HepG2 (cell line): Measurements from ENCODE around the gene NDOR1. TPM values are rescaled to one million over a fixed set of nuclear protein-coding genes. Genes with fewer than 3 reads are reported as not detected.

Experiments used
- ATF6 ChIP-seq: sonication (generic); formaldehyde crosslinking; conservative IDR thresholded peaks from 2 replicates; pipeline ENCODE4 v1.4.0; 2020; ENCODE audit warnings: missing genetic modification reagents
- CERS6 ChIP-seq: sonication (generic); formaldehyde crosslinking; IDR thresholded peaks from 2 replicates; pipeline ENCODE4 v1.5.0; 2020; ENCODE audit warnings: missing genetic modification reagents
- KLF15 ChIP-seq: sonication (generic); formaldehyde crosslinking; IDR thresholded peaks from 2 replicates; pipeline ENCODE4 v1.8.1; 2023; ENCODE audit warnings: borderline replicate concordance, mild to moderate bottlenecking, inconsistent platforms, missing genetic modification reagents, mixed read lengths
- MED13 ChIP-seq: sonication (generic); formaldehyde crosslinking; IDR thresholded peaks from 2 replicates; pipeline ENCODE4 v1.5.0; 2020; ENCODE audit warnings: missing genetic modification reagents
- PBX2 ChIP-seq: IDR thresholded peaks from 2 replicates; pipeline ENCODE4 v1.6.1; 2016; ENCODE audit warnings: control low read depth
- POLR2G ChIP-seq: fragments of 200-400 bp; formaldehyde crosslinking; IDR thresholded peaks from 2 replicates; pipeline ENCODE4 v1.6.1; 2018; ENCODE audit warnings: mild to moderate bottlenecking, low read depth, low read length, moderate library complexity
- ZNF333 ChIP-seq: sonication (generic); formaldehyde crosslinking; IDR thresholded peaks from 2 replicates; pipeline ENCODE4 v1.4.0; 2020; ENCODE audit warnings: mild to moderate bottlenecking, missing genetic modification reagents, borderline replicate concordance
- ZNF547 ChIP-seq: sonication (generic); formaldehyde crosslinking; IDR thresholded peaks from 2 replicates; pipeline ENCODE4 v1.5.1; 2020; ENCODE audit warnings: mild to moderate bottlenecking, missing genetic modification reagents
- ZNF574 ChIP-seq: sonication (generic); formaldehyde crosslinking; IDR thresholded peaks from 2 replicates; pipeline ENCODE4 v1.4.0; 2020; ENCODE audit warnings: missing genetic modification reagents
- ZNF720 ChIP-seq: sonication (generic); formaldehyde crosslinking; IDR thresholded peaks from 2 replicates; pipeline ENCODE4 v1.4.0; 2020; ENCODE audit warnings: missing genetic modification reagents
- ZNF747 ChIP-seq: sonication (generic); formaldehyde crosslinking; IDR thresholded peaks from 2 replicates; pipeline ENCODE4 v1.8.1; 2023; ENCODE audit warnings: missing genetic modification reagents, mild to moderate bottlenecking, borderline replicate concordance
- polyA plus RNA-seq, 8 experiments: library from polyadenylated mRNA; depleted of rRNA in 3 of 8; stranded (reverse) in 7 of 8; unstranded in 1 of 8; fragments of >200 nt; fragmentation: Illumina TruSeq in 4 of 8; extraction: Trizol in 4 of 8; gene quantifications; 2 replicates each; pipeline versions ENCODE4 v1.2.1 to v1.2.3, GENCODE V29; 2011 to 2016; ENCODE audit warnings: low read depth in 4 of 8, missing spikeins in 1 of 8, mixed read lengths in 1 of 8; ENCODE audit not compliant: insufficient read depth in 1 of 8
- total RNA-seq, 5 experiments: library from RNA; depleted of rRNA; stranded (reverse); fragments of >200 nt; fragmentation: Illumina TruSeq; extraction: Trizol; gene quantifications; 2 replicates each; pipeline ENCODE4 v1.2.3, GENCODE V29; 2016; ENCODE audit warnings: low read depth in 1 of 5
- TF ChIP-seq, protein P1 (sequence below): sonication (generic); formaldehyde crosslinking; IDR thresholded peaks from 2 replicates; pipeline ENCODE4 v1.4.0; 2020; ENCODE audit warnings: mild to moderate bottlenecking, missing genetic modification reagents
- TF ChIP-seq, protein P2 (sequence below): sonication (generic); formaldehyde crosslinking; conservative IDR thresholded peaks from 2 replicates; pipeline ENCODE4 v1.8.1; 2023; ENCODE audit warnings: missing genetic modification reagents
- TF ChIP-seq, protein P3 (sequence below): sonication (generic); formaldehyde crosslinking; IDR thresholded peaks from 2 replicates; pipeline ENCODE4 v1.8.0; 2022; ENCODE audit warnings: missing genetic modification reagents, mild to moderate bottlenecking, inconsistent platforms, borderline replicate concordance

NDOR1 gene
- total and polyA plus RNA-seq, 2 of the 13 experiments (the other 11 are each of a cell fraction or from before 2014, with no cell fraction given): 3.6 to 8.7 TPM

- TF ChIP-seq ZNF574 (CRISPR knock-in tag) (peak; percentile 95), MED13 (CRISPR knock-in tag) (peak; percentile 73; the same call in 1 of the 2 replicates), CERS6 (CRISPR knock-in tag) (no peak), ZNF333 (CRISPR knock-in tag) (peak; percentile 45; the same call in 1 of the 2 replicates), ZNF547 (CRISPR knock-in tag) (peak; percentile 94; the same call in 1 of the 2 replicates), POLR2G (peak; percentile 75), PBX2 (CRISPR knock-in tag) (no peak), ZNF747 (peak; percentile 59), ATF6 (no peak; the same call in 1 of the 2 replicates), KLF15 (peak; percentile 44; the same call in 1 of the 2 replicates), ZNF720 (CRISPR knock-in tag) (0 out of 2 replicates have a peak, but pooled peaks have one; percentile 79)
- TF ChIP-seq, protein P1, sequence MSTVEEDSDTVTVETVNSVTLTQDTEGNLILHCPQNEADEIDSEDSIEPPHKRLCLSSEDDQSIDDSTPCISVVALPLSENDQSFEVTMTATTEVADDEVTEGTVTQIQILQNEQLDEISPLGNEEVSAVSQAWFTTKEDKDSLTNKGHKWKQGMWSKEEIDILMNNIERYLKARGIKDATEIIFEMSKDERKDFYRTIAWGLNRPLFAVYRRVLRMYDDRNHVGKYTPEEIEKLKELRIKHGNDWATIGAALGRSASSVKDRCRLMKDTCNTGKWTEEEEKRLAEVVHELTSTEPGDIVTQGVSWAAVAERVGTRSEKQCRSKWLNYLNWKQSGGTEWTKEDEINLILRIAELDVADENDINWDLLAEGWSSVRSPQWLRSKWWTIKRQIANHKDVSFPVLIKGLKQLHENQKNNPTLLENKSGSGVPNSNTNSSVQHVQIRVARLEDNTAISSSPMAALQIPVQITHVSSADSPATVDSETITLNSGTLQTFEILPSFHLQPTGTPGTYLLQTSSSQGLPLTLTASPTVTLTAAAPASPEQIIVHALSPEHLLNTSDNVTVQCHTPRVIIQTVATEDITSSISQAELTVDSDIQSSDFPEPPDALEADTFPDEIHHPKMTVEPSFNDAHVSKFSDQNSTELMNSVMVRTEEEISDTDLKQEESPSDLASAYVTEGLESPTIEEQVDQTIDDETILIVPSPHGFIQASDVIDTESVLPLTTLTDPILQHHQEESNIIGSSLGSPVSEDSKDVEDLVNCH (CRISPR knock-in tag): no peak
- TF ChIP-seq, protein P2, sequence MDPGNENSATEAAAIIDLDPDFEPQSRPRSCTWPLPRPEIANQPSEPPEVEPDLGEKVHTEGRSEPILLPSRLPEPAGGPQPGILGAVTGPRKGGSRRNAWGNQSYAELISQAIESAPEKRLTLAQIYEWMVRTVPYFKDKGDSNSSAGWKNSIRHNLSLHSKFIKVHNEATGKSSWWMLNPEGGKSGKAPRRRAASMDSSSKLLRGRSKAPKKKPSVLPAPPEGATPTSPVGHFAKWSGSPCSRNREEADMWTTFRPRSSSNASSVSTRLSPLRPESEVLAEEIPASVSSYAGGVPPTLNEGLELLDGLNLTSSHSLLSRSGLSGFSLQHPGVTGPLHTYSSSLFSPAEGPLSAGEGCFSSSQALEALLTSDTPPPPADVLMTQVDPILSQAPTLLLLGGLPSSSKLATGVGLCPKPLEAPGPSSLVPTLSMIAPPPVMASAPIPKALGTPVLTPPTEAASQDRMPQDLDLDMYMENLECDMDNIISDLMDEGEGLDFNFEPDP (CRISPR knock-in tag): no peak
- TF ChIP-seq, protein P3, sequence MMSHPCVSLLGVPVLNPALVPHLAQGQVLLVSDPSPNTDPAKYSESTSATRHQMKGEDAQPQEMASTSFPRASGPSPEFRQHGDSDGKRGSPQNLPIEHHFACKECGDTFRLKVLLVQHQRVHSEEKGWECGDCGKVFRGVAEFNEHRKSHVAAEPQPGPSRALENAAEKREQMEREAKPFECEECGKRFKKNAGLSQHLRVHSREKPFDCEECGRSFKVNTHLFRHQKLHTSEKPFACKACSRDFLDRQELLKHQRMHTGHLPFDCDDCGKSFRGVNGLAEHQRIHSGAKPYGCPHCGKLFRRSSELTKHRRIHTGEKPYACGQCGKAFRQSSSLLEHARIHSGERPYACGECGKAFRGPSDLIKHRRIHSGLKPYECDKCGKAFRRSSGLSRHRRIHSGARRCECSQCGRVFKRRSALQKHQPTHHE (CRISPR knock-in tag): peak; percentile 94
Measured at GRCh38 chr9:137188490-137189296, 16.8 kb upstream of the NDOR1 start, which contains the start of the genes ANAPC2 and SSNA1 (continued).
